ENCODE results near the gene ATPAF1. TPM values are rescaled to one million over a fixed set of nuclear protein-coding genes. Genes with fewer than 3 reads are reported as not detected.

ATPAF1 gene
- polyA plus RNA-seq, 1 of the 3 experiments (the other 2 are of a cell fraction): 39.9 TPM

GRCh38 chr1:46673749-46674182 lies 5.6 kb upstream of the ATPAF1 start:
- ChIA-PET CTCF (no interaction called here), POLR2A (no interaction called here)
- no peak overlapping the region for H3K4me2 ChIP-seq
- H3K9ac ChIP-seq: no peak overlapping the region
- WGBS (ENCODE audit: low lambda C conversion rate): 48% methylated on average over 4 of the region's 4 CpGs
- H3K27me3 ChIP-seq (ENCODE audit: insufficient read depth): no peaks in the 10 kb centered on the region
- H2AFZ ChIP-seq (ENCODE audit: low read depth): no peak overlapping the region
- H3K79me2 ChIP-seq (ENCODE audit: insufficient read depth): no peaks in the 10 kb centered on the region
- H3K4me3 ChIP-seq (ENCODE audit: low read depth in 2 of 2, low read length in 1 of 2): no peak overlapping the region
- H3K9me3 ChIP-seq: no peaks in the 10 kb centered on the region
- no peak overlapping the region for H3K27ac ChIP-seq (ENCODE audit: low read depth in 2 of 2, low read length in 1 of 2)
- H3K9me2 ChIP-seq: no peaks in the 10 kb centered on the region
- H4K20me1 ChIP-seq (ENCODE audit: insufficient read depth): no peaks in the 10 kb centered on the region
- DNase-seq: no peak
- peak; percentile 35; the same call in 1 of the 2 replicates for TF ChIP-seq JUND (IDR thresholded peaks at IDR 0.05)
- peak; percentile 59; the same call in 1 of the 2 replicates for TF ChIP-seq FOSL2 (IDR thresholded peaks at IDR 0.05; ENCODE audit: borderline replicate concordance, low read depth)
- TF ChIP-seq PBX3 (IDR thresholded peaks at IDR 0.05): peak; percentile 76
- no peak for TF ChIP-seq RAD21 (IDR thresholded peaks at IDR 0.05; ENCODE audit: low read length)
- H3K36me3 ChIP-seq (replicated peaks in 1 of 2; ENCODE audit: control insufficient read depth in 1 of 2, insufficient read depth in 2 of 2, low read length in 1 of 2): peaks cover 27 to 42% of the 10 kb centered on the region in 2 experiments
- H3F3A ChIP-seq (replicated peaks; ENCODE audit: insufficient read depth): peaks cover 4% of the 10 kb centered on the region
- H3K4me1 ChIP-seq (ENCODE audit: control insufficient read depth in 1 of 2, insufficient read depth in 2 of 2, low read depth in 1 of 2, low read length in 1 of 2): no peaks in the 10 kb centered on the region; a peak in 1 of 4 replicates

- Histone ChIP-seq H3K9ac (no peak overlapping the region), H3K4me2 (no peak overlapping the region), H3K27ac (ENCODE audit: low read depth in 2 of 2, low read length in 1 of 2) (no peak overlapping the region), H3K9me3 (no peaks in the 10 kb centered on the region), H3K36me3 (replicated peaks in 1 of 2; ENCODE audit: control insufficient read depth in 1 of 2, insufficient read depth in 2 of 2, low read length in 1 of 2) (peaks cover 18 to 33% of the 10 kb centered on the region in 2 experiments), H3K4me3 (ENCODE audit: low read depth in 2 of 2, low read length in 1 of 2) (no peak overlapping the region), H2AFZ (ENCODE audit: low read depth) (no peak overlapping the region), H3F3A (replicated peaks; ENCODE audit: insufficient read depth) (peaks cover 4% of the 10 kb centered on the region), H4K20me1 (ENCODE audit: insufficient read depth) (no peaks in the 10 kb centered on the region), H3K9me2 (no peaks in the 10 kb centered on the region), H3K27me3 (ENCODE audit: insufficient read depth) (no peaks in the 10 kb centered on the region), H3K4me1 (ENCODE audit: control insufficient read depth in 1 of 2, insufficient read depth in 2 of 2, low read depth in 1 of 2, low read length in 1 of 2) (no peaks in the 10 kb centered on the region; a peak in 1 of 4 replicates), H3K79me2 (ENCODE audit: insufficient read depth) (peaks cover 2% of the 10 kb centered on the region; the same call in 1 of the 2 replicates)
- no peak for DNase-seq
- TF ChIP-seq TEAD4 (IDR thresholded peaks at IDR 0.05; ENCODE audit: borderline replicate concordance, insufficient read depth): no peak
- no peak for TF ChIP-seq USF2 (IDR thresholded peaks at IDR 0.05; ENCODE audit: borderline replicate concordance, low read depth, low read length)
- no peak for TF ChIP-seq FOXM1 (IDR thresholded peaks at IDR 0.05; ENCODE audit: low read depth)
- no peak for TF ChIP-seq IRF3 (IDR thresholded peaks at IDR 0.05; ENCODE audit: low read depth, low read length)
- TF ChIP-seq TCF12 (IDR thresholded peaks at IDR 0.05): no peak
- no peak for TF ChIP-seq FOXJ3 (CRISPR knock-in tag; IDR thresholded peaks at IDR 0.05)
- no peak for TF ChIP-seq ELF1 (IDR thresholded peaks at IDR 0.05)
- TF ChIP-seq EZH2phosphoT487 (IDR thresholded peaks at IDR 0.05; ENCODE audit: borderline replicate concordance, low read depth): no peak
- no peak for TF ChIP-seq SIN3A (IDR thresholded peaks at IDR 0.05; ENCODE audit: borderline replicate concordance, low read depth, low read length)
- TF ChIP-seq EP300 (IDR thresholded peaks at IDR 0.05; ENCODE audit: borderline replicate concordance in 1 of 2, low read depth in 1 of 2, low read length in 1 of 2): no peak
- TF ChIP-seq REST (IDR thresholded peaks at IDR 0.05; ENCODE audit: low read depth, low read length): no peak
- TF ChIP-seq SMC3 (IDR thresholded peaks at IDR 0.05; ENCODE audit: low read depth, low read length): no peak
- ChIA-PET POLR2A (no interaction called here), CTCF (interaction anchor here (1.0 kb wide), 1 partner anchor 226 kb away, joined by 3 read pairs; no protein-coding TSS in a partner anchor)
- WGBS (ENCODE audit: low lambda C conversion rate): 81% methylated on average over 8 of the region's 8 CpGs
Observed at GRCh38 chr1:46672696-46673095, 4.5 kb upstream of the ATPAF1 start.
